ENCODE data around the gene TP53BP2.
"Not testable (repeated sequence)": the region's sequence is repeated elsewhere in the genome, so short reads cannot be mapped to it uniquely, and the experiment has no call there.

TP53BP2 gene

DNA sequence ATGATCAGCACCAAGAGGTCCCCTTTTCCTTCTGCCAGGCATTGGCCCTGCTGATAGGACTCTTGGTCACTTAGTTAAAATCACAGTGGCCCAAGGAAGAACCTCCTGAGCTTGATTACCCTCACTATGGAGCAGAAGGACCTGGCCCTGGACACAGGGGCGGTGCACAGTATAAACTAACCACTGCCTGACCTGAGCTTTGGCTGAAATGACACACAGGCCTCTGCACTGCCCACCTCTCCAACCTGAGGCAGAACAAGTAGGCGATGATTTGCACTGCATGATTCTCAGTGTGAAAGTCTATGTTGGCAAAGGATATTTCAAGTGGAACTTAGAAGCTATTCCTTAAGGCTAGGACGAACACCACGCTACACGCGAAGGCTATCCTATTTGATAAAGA, 84.9 kb downstream of the TP53BP2 start:
- peak; percentile 4 for DNase-seq

DNA sequence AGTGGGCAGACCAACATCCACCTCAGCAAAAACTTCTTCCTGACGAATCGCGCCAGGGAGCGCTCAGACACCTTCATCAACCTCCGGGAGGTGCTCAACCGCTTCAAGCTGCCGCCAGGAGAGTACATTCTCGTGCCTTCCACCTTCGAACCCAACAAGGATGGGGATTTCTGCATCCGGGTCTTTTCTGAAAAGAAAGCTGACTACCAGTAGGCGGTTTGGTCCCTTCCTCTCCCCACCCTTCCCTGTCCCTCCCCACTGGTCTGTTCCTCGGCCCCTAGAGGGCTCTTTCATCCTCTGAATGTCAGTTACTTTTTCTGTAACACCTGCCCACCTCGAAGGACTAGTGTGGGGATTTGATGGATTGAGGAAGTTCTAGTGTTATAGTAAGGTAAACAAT, 86.5 kb downstream of the TP53BP2 start:
- no peak for DNase-seq

DNA sequence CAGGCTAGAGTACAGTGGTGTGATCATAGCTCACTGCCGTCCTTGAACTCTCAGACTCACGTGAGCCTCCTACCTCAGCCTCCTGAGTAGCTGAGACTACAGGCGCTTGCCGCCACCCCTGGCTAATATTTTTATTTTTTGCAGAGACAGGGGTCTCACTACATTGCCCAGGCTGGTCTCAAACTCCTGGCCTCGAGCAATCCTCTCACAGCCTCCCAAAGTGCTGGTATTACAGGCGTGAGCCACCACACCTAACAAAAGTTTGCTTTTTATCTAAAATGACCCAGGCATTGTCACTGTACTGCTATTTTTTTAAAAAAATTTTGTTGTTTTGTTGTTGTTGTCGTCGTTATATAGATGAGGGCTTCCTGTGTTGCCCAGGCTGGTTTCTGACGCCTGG, 87.0 kb downstream of the TP53BP2 start:
- no peak for DNase-seq

DNA sequence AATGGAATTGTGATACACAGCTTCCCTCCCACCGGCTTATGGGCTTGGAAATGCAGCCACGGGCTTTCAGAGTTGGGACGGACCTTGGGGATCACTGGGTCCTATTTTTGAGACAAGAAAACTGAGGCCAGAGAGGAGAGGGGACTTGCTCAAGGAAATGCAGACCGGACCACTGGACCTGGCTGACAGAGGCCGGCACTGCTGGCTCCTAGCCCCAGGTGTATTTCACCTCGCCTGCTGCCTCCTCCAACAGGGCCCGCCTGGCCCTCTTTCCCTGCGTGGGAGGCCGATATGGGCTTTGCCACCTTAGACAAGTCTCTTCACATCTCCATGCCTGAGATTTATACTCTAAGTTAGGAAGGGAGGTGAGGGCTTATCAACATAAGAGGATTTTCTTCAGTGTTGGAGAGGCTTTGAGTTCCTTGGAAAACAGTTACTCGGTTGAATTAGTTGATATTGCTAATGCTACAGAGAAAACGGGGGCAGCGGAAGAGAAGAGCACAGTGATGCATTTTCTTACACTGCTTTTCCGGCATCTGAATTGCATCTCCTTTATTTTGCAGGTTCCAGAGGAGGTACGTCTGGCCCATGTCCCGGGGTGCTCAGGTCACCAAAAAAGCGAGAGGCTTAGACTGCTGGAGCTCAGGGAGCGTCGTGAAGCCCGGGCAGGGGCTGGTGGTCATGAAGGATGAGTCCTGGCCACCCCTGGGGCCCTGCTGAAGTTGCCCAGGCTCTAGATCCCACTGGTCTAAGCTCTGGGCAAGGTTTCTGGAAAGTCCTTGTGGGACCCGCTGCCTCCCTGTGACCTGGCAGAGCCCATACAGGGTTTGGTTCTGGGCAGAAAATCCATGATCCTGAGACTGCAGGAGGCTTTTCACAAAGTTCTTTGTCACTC, 88.7 kb downstream of the TP53BP2 start:
- DNase-seq: no peak

DNA sequence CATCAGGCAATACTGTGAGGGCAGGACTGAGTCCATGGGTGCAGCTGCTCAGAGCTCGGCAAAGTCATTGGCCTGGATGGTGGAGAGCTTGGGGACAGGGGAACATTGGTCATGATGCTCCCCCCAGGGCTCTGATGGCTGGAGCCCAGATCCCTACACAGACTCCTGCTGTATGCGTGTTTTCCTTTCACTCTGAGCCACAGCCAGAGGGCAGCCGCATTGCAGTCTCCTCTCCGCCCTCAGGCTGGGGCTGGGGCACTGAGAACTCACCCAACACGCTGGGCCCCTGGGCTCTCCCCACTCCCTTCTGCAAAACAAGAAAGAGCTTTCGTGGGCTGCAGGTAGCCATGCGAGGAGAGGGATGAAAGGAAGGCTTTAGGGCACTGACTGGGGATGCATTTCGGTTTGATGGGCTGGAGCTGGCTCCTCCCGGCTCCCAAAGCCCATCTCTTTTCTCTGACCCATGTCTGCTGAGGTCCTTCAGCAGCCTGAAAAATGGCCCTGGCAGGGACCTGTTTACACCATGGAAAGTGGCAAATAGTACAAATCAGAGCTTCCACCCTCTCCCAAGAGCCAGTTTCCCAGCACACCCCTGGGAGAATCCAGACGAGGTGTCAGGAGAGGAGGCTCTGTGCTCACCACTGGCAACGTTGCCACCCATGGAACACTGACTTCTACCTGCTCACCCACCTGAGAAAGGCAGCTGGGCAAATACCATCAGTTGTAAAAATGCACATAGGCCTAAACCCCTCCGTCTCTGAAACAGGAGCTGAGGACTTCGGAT, 89.6 kb downstream of the TP53BP2 start:
- no peak for DNase-seq

DNA sequence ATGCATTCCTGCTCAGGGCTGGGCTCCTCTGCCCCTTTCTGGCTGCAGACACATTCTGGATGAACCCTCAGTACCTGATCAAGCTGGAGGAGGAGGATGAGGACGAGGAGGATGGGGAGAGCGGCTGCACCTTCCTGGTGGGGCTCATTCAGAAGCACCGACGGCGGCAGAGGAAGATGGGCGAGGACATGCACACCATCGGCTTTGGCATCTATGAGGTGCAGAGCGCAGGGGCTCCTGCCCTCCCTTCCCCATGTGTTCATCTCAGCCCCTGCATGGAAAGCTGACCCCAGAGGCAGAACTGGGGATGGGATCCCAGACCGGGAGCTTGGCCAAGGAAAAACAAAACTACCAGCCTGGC, 90.3 kb downstream of the TP53BP2 start:
- no peak for DNase-seq

DNA sequence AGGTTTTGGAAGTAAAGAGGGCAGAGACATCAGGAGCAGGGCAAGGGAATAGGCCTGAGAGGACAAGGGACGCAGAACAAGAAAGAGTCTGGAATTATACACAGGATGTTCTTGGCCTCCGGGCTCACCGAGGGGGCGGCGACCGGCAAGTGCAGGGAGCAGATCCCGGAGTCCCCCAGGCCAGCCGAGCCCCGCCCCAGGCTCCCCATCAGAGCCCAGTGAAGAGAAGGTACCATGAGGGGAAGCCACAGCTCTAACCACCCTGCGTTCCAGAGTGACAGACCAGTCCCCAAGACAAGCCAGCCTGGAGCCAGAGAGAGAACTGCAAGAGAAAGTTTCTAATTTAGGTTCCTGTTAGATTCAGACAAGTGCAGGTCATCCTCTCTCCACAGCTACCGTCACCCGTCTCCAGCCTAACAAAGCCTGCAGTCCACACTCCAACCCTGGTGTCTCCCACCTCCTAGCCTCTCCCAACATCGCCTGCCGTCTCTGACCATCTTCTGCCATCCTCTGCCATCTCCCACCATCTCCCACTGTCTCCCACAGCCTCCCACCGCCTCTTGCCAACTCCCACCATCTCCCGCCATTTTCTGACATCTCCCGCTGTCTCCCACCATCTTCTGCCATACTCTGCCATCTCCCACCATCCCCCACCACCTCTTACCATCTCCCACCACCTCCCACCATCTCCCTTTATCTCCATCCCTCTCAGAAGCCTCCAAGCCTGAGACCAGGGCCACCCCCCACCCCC, 90.9 kb downstream of the TP53BP2 start:
- DNase-seq: no peak

DNA sequence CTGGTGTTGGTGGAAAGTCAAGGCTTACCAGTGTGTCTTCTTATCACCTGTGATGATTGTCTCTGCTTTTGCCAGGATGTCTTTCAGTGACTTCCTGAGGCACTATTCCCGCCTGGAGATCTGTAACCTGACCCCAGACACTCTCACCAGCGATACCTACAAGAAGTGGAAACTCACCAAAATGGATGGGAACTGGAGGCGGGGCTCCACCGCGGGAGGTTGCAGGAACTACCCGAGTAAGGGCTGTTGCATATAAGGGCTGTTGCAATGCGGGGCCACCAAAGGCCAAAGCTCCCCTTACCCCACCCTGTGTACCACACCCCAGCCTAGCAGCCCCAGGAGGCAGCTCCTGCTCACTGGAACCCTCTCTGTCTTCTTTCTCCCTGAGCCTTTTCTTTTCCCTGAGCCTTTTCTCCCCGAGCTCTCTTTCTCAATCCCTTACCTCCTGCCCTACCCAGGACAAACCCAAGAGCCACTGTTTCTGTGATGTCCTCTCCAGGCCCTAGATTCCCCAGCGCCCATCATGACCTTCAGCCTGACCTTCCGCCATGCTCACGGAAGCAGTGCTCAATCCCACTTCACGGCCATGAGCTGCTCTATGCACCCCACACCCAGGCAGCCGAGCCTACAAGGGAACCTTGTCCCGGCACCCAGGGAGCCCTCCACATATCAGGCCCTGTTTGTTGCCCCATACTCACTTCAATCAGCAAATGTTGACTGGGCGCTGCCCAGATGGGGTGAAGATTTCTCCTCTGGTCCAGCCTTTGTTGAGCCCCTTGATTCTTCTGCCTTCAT, 92.8 kb downstream of the TP53BP2 start:
- DNase-seq: no peak

DNA sequence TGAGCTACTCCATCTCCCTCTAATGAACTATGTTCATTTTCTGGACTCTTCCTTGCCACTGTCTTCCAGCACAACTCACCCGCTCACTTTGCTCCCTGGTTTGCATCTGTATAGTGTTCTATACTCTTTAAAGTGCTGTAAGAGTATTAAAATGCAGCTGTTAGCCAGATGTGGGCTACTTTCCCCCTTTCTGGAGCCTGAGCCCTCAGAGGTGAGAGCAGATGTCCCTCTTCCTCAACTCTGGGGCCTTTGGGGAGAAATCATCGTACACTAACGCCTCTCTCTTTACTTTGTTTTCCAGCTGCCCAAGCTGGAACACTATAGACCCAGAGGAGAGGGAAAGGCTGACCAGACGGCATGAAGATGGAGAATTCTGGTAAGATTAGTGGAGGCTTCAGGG, 94.1 kb downstream of the TP53BP2 start:
- no peak for DNase-seq

DNA sequence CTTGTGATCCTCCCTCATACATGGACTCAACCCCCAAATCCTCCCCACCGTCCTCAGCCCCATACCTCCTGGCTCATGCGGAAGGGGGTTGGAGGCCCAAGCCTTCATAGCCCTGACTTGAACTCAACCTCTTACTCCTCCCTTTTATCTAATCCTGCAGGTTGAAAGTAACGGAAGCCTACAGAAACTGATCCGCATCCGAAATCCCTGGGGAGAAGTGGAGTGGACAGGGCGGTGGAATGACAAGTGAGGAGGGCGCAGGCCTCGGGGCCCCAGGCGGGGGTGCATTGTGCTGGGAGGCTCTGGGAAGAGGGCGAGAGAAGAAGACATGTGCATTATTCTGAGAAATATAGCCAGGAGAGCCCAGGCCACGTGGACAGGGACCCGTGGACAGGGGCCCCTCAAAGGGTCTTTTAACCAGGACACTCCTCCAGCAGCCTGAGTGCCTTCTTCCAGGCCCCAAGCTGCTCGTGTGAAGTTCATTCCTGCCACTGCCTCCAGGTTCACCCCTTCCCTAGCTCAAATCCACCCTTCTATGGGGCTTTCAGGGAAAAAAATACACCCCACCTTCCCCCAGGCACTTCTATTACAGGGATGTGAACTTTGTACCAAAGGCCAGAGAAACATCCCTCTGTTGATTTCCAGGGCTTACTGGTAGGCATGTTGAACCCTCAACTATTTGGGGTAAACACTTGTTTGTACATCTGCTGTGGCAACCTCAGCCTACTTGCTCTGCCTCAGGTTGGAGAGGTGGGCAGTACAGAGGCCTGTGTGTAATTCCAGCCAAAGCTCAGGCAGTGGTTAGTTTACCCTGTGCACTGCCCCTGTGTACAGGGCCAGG, 94.8 kb downstream of the TP53BP2 start:
- no peak for DNase-seq

DNA sequence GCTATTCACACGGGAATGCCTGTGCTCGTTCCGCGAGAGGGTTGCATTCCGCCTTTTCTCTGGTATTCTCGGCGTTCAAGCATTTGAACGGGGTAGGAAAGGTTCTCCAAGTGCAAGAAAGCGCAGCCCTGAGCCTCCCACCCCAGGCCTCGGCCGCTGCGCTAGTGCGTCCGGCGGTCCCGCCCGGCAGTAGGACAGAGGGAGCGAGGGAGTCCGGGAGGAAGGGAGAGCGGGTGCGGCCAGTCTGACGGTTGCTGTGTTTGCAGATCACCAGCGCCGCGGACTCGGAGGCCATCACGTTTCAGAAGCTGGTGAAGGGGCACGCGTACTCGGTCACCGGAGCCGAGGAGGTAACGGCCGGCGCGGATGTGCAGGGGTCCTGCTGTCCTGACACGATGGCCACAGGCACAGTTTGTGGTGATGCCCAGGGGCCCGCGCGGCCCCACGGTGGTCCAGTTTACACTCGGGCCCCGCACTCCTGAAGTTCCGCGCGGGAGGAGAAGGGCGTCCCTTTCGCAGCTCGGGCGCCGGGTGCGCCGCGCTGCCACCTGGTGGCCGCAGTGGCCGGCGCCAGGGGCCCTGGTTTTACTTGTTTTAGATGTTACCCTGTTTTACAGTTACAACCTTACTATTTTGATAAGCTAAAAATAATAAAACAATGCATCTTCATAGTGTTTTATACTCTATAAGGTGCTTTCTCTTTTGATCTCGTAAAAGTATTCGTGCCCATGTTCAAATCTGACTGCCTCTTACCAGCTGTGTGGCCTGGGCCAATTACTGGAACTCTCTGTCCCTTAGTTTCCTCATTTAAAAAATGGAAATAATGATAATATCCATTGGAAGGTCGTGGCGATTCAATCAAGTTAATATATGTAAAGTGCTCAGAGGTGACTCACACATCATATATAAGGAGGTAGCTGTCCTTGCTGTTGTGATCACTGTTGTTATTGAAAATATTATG, 96.7 kb downstream of the TP53BP2 start:
- no peak for DNase-seq

DNA sequence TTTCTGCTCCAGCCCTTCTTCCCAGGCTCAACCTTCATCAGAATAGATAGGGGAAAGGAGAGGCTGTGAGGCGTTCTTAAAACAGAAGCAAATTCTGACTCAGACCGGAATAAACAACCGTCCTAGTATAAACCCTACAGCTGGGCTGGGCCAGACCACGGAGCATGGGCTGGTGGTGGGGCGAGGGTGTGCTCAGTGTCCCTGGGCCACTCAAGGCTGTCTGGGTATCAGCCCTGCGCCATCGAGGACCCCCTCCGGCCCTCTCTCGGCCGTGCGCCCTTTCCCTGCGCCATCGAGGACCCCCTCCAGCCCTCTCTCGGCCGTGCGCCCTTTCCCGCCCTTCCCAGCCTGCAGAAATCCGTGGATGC, 97.4 kb downstream of the TP53BP2 start:
- no peak for DNase-seq

DNA sequence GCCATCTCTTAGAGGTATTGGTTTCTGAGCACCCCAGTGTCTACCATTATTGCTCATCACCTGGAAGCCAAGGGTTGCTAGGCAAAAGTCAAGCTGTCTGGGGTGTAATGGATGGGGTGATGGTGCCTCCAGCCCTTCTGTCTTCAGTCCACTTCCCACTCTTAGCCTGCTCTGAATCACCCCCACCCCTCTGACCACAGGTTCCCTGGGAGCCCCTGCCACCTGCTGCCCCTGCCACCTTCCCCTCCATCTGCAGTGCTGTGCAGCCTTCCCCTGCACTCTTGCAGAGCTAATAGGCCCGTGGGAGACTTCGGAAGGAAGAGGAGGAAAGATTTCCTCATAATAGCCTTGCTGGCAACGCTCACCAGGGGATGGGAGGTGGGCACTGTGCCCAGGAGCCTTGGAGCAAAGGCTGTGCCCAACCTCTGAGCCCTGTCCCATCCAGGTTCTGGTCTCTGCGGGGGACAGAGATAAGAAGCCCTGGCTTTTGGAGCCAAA, 97.9 kb downstream of the TP53BP2 start:
- DNase-seq: peak; percentile 34

DNA sequence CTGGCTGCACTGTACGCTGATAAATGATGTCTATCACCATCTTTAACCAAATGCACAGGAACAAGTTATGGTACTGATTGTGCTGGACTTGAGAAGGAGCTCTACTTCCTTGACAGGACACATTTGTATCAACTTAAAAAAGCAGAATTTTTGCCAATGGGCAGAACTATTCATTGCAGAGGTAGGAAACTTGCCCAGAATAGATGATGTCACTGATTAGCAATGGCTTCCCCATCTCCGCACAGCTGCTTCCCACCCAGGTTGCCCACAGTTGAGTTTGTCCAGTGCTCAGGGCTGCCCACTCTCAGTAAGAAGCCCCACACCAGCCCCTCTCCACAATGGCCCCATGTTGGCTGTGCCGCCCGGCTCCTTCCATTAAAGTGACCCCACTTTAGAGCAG, 100.0 kb downstream of the TP53BP2 start:
- DNase-seq: no peak

DNA sequence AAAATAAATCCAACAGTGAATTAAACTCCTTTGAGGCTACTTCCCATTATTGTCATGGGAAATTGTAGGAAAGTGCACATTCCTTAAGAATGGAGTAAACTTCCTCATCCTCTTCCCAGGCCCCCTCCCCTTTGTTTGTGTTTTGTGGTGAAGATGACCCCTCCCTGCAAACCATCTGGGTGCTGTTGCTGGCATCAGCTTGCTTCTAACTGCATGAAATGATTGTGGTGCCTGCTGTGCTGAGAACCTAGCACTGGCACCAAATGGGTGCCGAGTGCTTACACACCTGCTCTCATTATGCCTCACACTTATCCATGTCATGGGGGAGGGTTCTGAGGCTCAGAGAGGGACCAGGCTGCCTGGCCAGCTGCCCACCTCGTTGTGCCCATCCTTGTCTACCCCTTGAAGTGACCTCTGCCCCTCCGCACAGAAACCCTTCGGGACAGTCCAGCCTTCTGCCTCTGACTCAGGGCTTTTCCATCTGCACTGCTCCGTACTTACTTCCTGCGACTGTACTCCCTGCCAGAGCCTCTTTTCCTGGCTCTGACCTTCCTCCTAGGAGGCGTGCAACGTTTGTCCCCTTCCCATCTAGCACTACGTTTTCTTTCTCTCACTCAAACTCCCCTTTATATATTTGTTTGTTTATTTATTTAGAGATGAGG, 102.8 kb downstream of the TP53BP2 start:
- no peak for DNase-seq

DNA sequence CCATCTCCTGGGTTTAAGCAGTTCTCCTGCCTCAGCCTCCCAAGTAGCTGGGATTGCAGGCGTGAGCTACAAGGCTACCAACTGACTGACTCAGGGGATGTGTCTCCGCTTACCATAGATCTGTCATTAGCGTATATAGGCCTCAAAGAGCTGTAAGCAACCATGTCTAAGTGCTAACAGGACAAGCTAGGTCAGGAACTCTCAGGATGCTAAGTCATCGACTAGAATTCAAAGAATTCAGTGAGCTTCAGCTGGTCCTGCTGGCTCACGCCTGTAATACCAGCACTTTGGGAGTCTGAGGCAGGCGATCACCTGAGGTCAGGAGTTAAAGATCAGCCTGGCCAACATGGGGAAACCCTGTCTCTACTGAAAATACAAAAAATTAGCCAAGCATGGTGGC, 103.9 kb downstream of the TP53BP2 start:
- no peak for DNase-seq

DNA sequence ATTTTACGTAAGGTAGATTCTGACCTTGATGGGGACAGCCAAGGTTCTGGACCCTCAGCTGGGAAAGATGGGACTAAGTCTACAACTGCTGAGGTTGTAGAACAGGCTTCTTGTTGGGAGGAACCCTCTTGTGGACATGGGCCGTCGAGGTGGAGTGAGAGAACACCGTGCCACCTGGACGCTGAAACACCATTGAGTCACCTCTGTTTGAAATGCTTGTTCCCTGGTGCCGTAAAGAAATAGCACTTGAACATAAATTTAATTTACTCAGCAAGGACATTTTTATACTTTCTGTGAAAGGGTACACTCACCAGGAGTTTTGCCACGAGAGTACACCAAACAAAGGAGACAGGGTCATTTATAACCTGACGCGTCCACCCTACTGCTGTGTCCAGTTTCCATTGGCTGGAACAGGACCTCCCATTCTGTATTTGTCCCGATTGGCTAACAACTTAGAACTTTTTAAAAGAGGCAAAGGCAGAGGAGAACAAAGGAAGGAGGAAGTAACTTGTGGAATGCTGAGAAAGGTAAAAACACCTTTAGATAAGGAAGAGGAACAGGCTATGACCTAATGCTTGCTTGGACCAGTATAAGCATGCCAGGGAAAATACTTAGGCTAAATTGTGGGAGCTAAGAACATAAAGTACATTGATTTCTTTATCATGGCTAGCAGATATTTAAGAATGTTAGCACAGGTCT, 105.6 kb downstream of the TP53BP2 start:
- not testable (repeated sequence) for DNase-seq

DNA sequence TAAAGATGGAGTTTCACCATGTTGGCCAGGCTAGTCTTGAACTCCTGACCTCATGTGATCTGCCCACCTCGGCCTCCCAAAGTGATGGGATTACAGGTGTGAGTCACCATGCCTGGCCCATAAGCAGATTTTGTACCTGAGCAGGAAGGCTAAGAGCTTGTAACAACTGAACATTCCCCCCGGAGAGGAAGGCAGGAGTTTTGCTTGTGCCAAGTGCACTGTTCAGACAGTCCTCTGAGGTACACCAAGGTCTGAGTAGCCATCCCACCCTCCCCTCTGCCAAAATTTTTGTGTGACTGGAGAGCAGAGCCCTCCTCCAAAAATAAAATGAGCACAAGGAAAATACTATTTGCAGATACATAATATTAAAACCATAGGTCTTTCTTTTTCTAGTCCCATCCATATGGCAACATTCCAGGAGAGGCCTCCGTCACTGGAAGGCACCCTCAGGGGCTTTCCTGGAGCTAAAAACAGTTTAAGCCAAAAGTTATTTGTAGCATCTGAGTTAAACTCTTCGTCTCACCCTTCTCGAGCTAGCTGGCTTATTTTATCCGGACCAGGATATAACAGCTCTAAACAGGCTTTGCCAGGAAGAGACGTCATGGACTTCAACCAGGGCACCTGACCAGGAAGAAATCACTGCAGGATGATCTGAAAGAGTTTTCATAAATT, 106.2 kb downstream of the TP53BP2 start:
- DNase-seq: no peak

Data from NCI-H226 (cell line).